Neural cell (in vitro differentiated cells): ENCODE results near the gene NCOA3. TPM values are rescaled to one million over a fixed set of nuclear protein-coding genes. Genes with fewer than 3 reads are reported as not detected.

Experiments used
- H2AFZ ChIP-seq: fragments of 200-600, 300-800 bp; sonication (generic), shearing (Covaris generic); 2 replicates; pipeline ENCODE4 v1.6.0; 2014; ENCODE audit warnings: low read depth, mild to moderate bottlenecking, antibody characterized with exemption, low read length, moderate library complexity
- H3F3A ChIP-seq: fragments of 200-600 bp; shearing (Covaris generic); 2 replicates; pipeline ENCODE4 v1.6.1; 2016; ENCODE audit warnings: mild to moderate bottlenecking, moderate library complexity, mixed read lengths, antibody characterized with exemption, low read length; ENCODE audit not compliant: insufficient read depth, poor library complexity, severe bottlenecking
- H3K27ac ChIP-seq: fragments of 200-600, 300-800 bp; sonication (generic), shearing (Covaris generic); 2 replicates; pipeline ENCODE4 v1.5.1; 2014; ENCODE audit warnings: mild to moderate bottlenecking, low read length, moderate library complexity
- H3K27me3 ChIP-seq: fragments of 300-800, 200-600 bp; sonication (generic), shearing (Covaris generic); 2 replicates; pipeline ENCODE4 v1.6.0; 2014; ENCODE audit warnings: mild to moderate bottlenecking, low read depth, low read length, moderate library complexity; ENCODE audit not compliant: insufficient read depth
- H3K36me3 ChIP-seq: fragments of 300-800, 200-600 bp; sonication (generic), shearing (Covaris generic); 2 replicates; pipeline ENCODE4 v1.5.1; 2014; ENCODE audit warnings: mild to moderate bottlenecking, antibody characterized with exemption, low read length, moderate library complexity; ENCODE audit not compliant: insufficient read depth
- H3K4me2 ChIP-seq: fragments of 300-800, 200-600 bp; sonication (generic), shearing (Covaris generic); 2 replicates; pipeline ENCODE4 v1.6.0; 2014; ENCODE audit warnings: mild to moderate bottlenecking, low read length
- H3K4me3 ChIP-seq: fragments of 300-800, 200-600 bp; sonication (generic), shearing (Covaris generic); 2 replicates; pipeline ENCODE4 v1.5.1; 2014; ENCODE audit warnings: mild to moderate bottlenecking, low read length, moderate library complexity
- H3K79me2 ChIP-seq: fragments of 200-600 bp; shearing (Covaris generic); replicated peaks from 2 replicates; pipeline ENCODE4 v1.6.0; 2014; ENCODE audit warnings: mild to moderate bottlenecking, low read length, moderate library complexity; ENCODE audit not compliant: insufficient read depth
- H3K9ac ChIP-seq: fragments of 300-800, 200-600 bp; sonication (generic), shearing (Covaris generic); 2 replicates; pipeline ENCODE4 v1.6.1; 2016; ENCODE audit warnings: mild to moderate bottlenecking, low read length, mixed read lengths
- H3K9me2 ChIP-seq: fragments of 200-600 bp; shearing (Covaris generic); 2 replicates; pipeline ENCODE4 v1.6.1; 2016; ENCODE audit warnings: mild to moderate bottlenecking, low read length, mixed read lengths; ENCODE audit not compliant: insufficient read depth
- H3K9me3 ChIP-seq: fragments of 200-600, 300-800 bp; sonication (generic), shearing (Covaris generic); 2 replicates; pipeline ENCODE4 v1.6.1; 2016; ENCODE audit warnings: mild to moderate bottlenecking, mixed run types, low read length, moderate library complexity, mixed read lengths
- H4K20me1 ChIP-seq: fragments of 200-600 bp; shearing (Covaris generic); 2 replicates; pipeline ENCODE4 v1.6.1; 2016; ENCODE audit warnings: mild to moderate bottlenecking, mixed run types; ENCODE audit not compliant: insufficient read depth
- CTCF ChIP-seq: fragments of 450-650 bp; IDR thresholded peaks from 2 replicates; pipeline ENCODE4 v1.5.1; 2014; ENCODE audit warnings: antibody characterized with exemption, mild to moderate bottlenecking, moderate library complexity; ENCODE audit not compliant: poor library complexity, severe bottlenecking
- EP300 ChIP-seq: fragments of 450-650 bp; conservative IDR thresholded peaks from 2 replicates; pipeline ENCODE4 v1.6.1; 2014; ENCODE audit warnings: antibody characterized with exemption, mild to moderate bottlenecking, moderate library complexity; ENCODE audit not compliant: poor library complexity, severe bottlenecking
- EZH2 ChIP-seq: fragments of 200-600, 300-800 bp; shearing (Covaris generic), sonication (generic); IDR thresholded peaks from 2 replicates; pipeline ENCODE4 v1.6.1; 2014; ENCODE audit warnings: antibody characterized with exemption, low read length, borderline replicate concordance, mild to moderate bottlenecking; ENCODE audit not compliant: insufficient read depth, poor library complexity, severe bottlenecking
- MXI1 ChIP-seq: fragments of 450-650 bp; conservative IDR thresholded peaks from 2 replicates; pipeline ENCODE4 v1.6.1; 2014; ENCODE audit warnings: antibody characterized with exemption, mild to moderate bottlenecking; ENCODE audit not compliant: poor library complexity, severe bottlenecking
- POLR2AphosphoS5 ChIP-seq: IDR thresholded peaks from 2 replicates; pipeline ENCODE4 v1.6.1; 2012
- REST ChIP-seq: IDR thresholded peaks from 2 replicates; pipeline ENCODE4 v1.6.1; 2012; ENCODE audit warnings: borderline replicate concordance
- SMC3 ChIP-seq: fragments of 450-650 bp; conservative IDR thresholded peaks from 2 replicates; pipeline ENCODE4 v1.6.1; 2014; ENCODE audit warnings: antibody characterized with exemption, mild to moderate bottlenecking, moderate library complexity; ENCODE audit not compliant: poor library complexity
- TAF1 ChIP-seq: IDR thresholded peaks from 2 replicates; pipeline ENCODE4 v1.6.1; 2012; ENCODE audit warnings: low read depth
- polyA plus RNA-seq: library from polyadenylated mRNA; depleted of rRNA; stranded (reverse); fragments of >200 nt; gene quantifications from 2 replicates; pipeline ENCODE4 v1.2.3, GENCODE V29; 2014

The NCOA3 gene
- polyA plus RNA-seq, 1 donor from 2014 or later: 14.2 TPM

GRCh38 chr20:47508278-47508677 is 6.6 kb downstream of the NCOA3 start:
- no peak overlapping the region for H3K4me2 ChIP-seq
- H3K27ac ChIP-seq: no peak overlapping the region
- H3K27me3 ChIP-seq: no peaks in the 10 kb centered on the region
- no peak for TF ChIP-seq POLR2AphosphoS5
- TF ChIP-seq MXI1: no peak
- no peak for TF ChIP-seq EZH2
- TF ChIP-seq EP300: no peak
- no peak for TF ChIP-seq CTCF
- TF ChIP-seq REST: no peak
- TF ChIP-seq SMC3: no peak
- no peak for TF ChIP-seq TAF1
- no peak overlapping the region for H3K4me3 ChIP-seq
- no peaks in the 10 kb centered on the region for H3K9me2 ChIP-seq
- H3F3A ChIP-seq: peaks cover 2% of the 10 kb centered on the region
- H3K36me3 ChIP-seq: no peaks in the 10 kb centered on the region
- H3K9me3 ChIP-seq: no peaks in the 10 kb centered on the region
- peaks cover 50% of the 10 kb centered on the region for H3K79me2 ChIP-seq
- no peaks in the 10 kb centered on the region for H4K20me1 ChIP-seq
- H2AFZ ChIP-seq: no peak overlapping the region
- no peak overlapping the region for H3K9ac ChIP-seq

- no peak for TF ChIP-seq TAF1
- no peak for TF ChIP-seq EP300
- H3K27ac ChIP-seq: no peak overlapping the region
- H3K9me2 ChIP-seq: no peaks in the 10 kb centered on the region
- no peak overlapping the region for H3K4me3 ChIP-seq
- H3K9me3 ChIP-seq: no peaks in the 10 kb centered on the region
- H3K79me2 ChIP-seq: peaks cover 49% of the 10 kb centered on the region
- H3K9ac ChIP-seq: no peak overlapping the region
- H4K20me1 ChIP-seq: no peaks in the 10 kb centered on the region
- H3K27me3 ChIP-seq: no peaks in the 10 kb centered on the region
- H2AFZ ChIP-seq: no peak overlapping the region
- no peaks in the 10 kb centered on the region for H3F3A ChIP-seq
- H3K36me3 ChIP-seq: no peaks in the 10 kb centered on the region
- no peak overlapping the region for H3K4me2 ChIP-seq
Measured at GRCh38 chr20:47509104-47509661, 7.5 kb downstream of the NCOA3 start.

- H3K36me3 ChIP-seq: no peaks in the 10 kb centered on the region
- no peak overlapping the region for H2AFZ ChIP-seq
- no peak for TF ChIP-seq SMC3
- no peaks in the 10 kb centered on the region for H4K20me1 ChIP-seq
- H3F3A ChIP-seq: no peaks in the 10 kb centered on the region
- H3K4me3 ChIP-seq: no peak overlapping the region
- H3K4me2 ChIP-seq: no peak overlapping the region
- H3K27ac ChIP-seq: no peak overlapping the region
- no peaks in the 10 kb centered on the region for H3K9me2 ChIP-seq
- no peaks in the 10 kb centered on the region for H3K9me3 ChIP-seq
- no peak overlapping the region for H3K9ac ChIP-seq
- H3K27me3 ChIP-seq: no peaks in the 10 kb centered on the region
- peaks cover 48% of the 10 kb centered on the region for H3K79me2 ChIP-seq
Measured at GRCh38 chr20:47509685-47510084, 8.0 kb downstream of the NCOA3 start.
